Measurements from ENCODE around the gene NF1.

- TF ChIP-seq EP300 (IDR thresholded peaks at IDR 0.05) (no peak), CTCF (IDR thresholded peaks at IDR 0.05) (no peak), POLR2A (IDR thresholded peaks at IDR 0.05) (no peak)
Observed at GRCh38 chr17:31294231-31294630, 199.5 kb downstream of the NF1 start.

Data from gastroesophageal sphincter (tissue), 3 donors.